CD4-positive, alpha-beta T cell (primary cell): ENCODE data around the gene NTRK2. TPM values are rescaled to one million over a fixed set of nuclear protein-coding genes. Genes with fewer than 3 reads are reported as not detected.

Experiments
- ATAC-seq: fragments of 200-7000 bp; cut with Tn5 transposase; one replicate; pipeline ENCODE4 v1.10.0; 2022; ENCODE audit warnings: mild to moderate bottlenecking; ENCODE audit not compliant: poor library complexity
- CTCF ChIA-PET: fragments of 350-600 bp; sonication (Branson Sonifier 250); formaldehyde crosslinking; loops from one replicate; lab custom pipeline; 2021; ENCODE audit warnings: antibody characterized with exemption, inconsistent platforms; lab: Charles Lee
- POLR2A ChIA-PET: fragments of 350-600 bp; sonication (Branson Sonifier 250); formaldehyde crosslinking; loops from one replicate; lab custom pipeline; 2021; ENCODE audit warnings: antibody characterized with exemption, inconsistent platforms; lab: Charles Lee
- DNase-seq, 14 experiments: peaks; one replicate each; pipeline ENCODE4 v3.0.0-alpha.2; 2013 to 2020; ENCODE audit warnings: mixed read lengths in 2 of 14
- H3K27ac ChIP-seq, 2 donors: one replicate each; pipeline versions ENCODE4 v1.5.1 to v1.7.0; 2013; ENCODE audit warnings: low read length in 2 of 2, low read depth in 1 of 2, mild to moderate bottlenecking in 1 of 2
- H3K27me3 ChIP-seq, 2 experiments: 1 replicate in 1 of 2; 2 replicates in 1 of 2; pipeline versions ENCODE4 v1.6.1 to v1.7.0; 2013; ENCODE audit warnings: low read length in 2 of 2, control low read depth in 1 of 2, mild to moderate bottlenecking in 1 of 2, moderate library complexity in 1 of 2; ENCODE audit not compliant: insufficient read depth in 2 of 2, control insufficient read depth in 1 of 2
- H3K36me3 ChIP-seq: one replicate; pipeline ENCODE4 v1.6.1; 2013; ENCODE audit warnings: low read length, control low read depth; ENCODE audit not compliant: insufficient read depth
- H3K4me1 ChIP-seq: one replicate; pipeline ENCODE4 v1.6.1; 2013; ENCODE audit warnings: low read length, control low read depth; ENCODE audit not compliant: insufficient read depth
- H3K4me3 ChIP-seq: one replicate; pipeline ENCODE4 v1.5.1; 2013; ENCODE audit warnings: mild to moderate bottlenecking, low read length, moderate library complexity
- H3K9me3 ChIP-seq, 2 experiments: 1 replicate in 1 of 2; 2 replicates in 1 of 2; pipeline versions ENCODE4 v1.6.1 to v1.7.0; 2013; ENCODE audit warnings: low read length in 2 of 2, mild to moderate bottlenecking in 2 of 2, control low read depth in 1 of 2, moderate library complexity in 1 of 2; ENCODE audit not compliant: control insufficient read depth in 1 of 2, insufficient read depth in 1 of 2
- H3K27ac Mint-ChIP-seq: one replicate; pipeline ENCODE4 v1.8.0; 2020; ENCODE audit warnings: mixed read lengths
- H3K27me3 Mint-ChIP-seq: one replicate; pipeline ENCODE4 v1.8.0; 2021; ENCODE audit warnings: mixed read lengths
- H3K36me3 Mint-ChIP-seq: one replicate; pipeline ENCODE4 v1.8.0; 2021; ENCODE audit warnings: low read depth, mixed read lengths
- H3K4me1 Mint-ChIP-seq: one replicate; pipeline ENCODE4 v1.8.0; 2021; ENCODE audit warnings: low read depth, mixed read lengths
- H3K4me3 Mint-ChIP-seq: one replicate; pipeline ENCODE4 v1.8.0; 2020; ENCODE audit warnings: mild to moderate bottlenecking, mixed read lengths
- H3K9me3 Mint-ChIP-seq: one replicate; pipeline ENCODE4 v1.8.0; 2020; ENCODE audit warnings: mixed read lengths
- intact Hi-C, 2 experiments: fragments of 100-400 bp; cut with DNase I in 1 of 2; cut with micrococcal nuclease in 1 of 2; formaldehyde crosslinking; loops; one replicate each; pipeline versions ENCODE4 v1.15.1 to v1.9.0; 2023 to 2025; cut with DNase I, micrococcal nuclease
- total RNA-seq, 174 experiments: library from RNA in 2 of 174; stranded (reverse) in 2 of 174; gene quantifications; one replicate each; pipeline ENCODE4 v1.2.3 and lab custom pipeline; 2021 to 2026
- TF ChIP-seq, protein P1 (sequence below): fragments of 200-600 bp; IDR thresholded peaks from one replicate; pipeline ENCODE4 v1.8.0; 2022; ENCODE audit warnings: antibody characterized with exemption, mild to moderate bottlenecking

The NTRK2 gene
- total RNA-seq, 2 experiments from 2014 or later: 0.06 to 0.14 TPM

DNA sequence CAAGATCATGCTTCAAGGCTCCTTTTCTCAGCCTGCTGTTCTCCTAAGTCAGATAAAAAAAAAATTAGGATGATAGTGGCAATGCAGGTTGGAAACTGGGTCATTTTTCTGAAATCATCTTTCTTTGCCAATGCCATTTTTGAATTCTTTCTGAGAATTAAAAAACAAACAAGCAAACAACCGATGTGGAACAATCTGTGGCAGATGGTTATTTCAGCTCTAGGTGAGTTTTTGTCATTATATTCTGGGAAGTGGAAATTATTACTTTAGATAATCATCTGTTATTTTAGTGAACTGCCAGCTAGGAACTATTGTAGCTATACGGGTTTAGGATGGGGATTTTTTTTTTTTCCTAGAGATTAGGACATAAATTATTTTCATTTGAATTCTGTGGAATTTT lies 129.7 kb downstream of the NTRK2 start:
- CTCF ChIA-PET: no interaction called here
- ATAC-seq: no peak

DNA sequence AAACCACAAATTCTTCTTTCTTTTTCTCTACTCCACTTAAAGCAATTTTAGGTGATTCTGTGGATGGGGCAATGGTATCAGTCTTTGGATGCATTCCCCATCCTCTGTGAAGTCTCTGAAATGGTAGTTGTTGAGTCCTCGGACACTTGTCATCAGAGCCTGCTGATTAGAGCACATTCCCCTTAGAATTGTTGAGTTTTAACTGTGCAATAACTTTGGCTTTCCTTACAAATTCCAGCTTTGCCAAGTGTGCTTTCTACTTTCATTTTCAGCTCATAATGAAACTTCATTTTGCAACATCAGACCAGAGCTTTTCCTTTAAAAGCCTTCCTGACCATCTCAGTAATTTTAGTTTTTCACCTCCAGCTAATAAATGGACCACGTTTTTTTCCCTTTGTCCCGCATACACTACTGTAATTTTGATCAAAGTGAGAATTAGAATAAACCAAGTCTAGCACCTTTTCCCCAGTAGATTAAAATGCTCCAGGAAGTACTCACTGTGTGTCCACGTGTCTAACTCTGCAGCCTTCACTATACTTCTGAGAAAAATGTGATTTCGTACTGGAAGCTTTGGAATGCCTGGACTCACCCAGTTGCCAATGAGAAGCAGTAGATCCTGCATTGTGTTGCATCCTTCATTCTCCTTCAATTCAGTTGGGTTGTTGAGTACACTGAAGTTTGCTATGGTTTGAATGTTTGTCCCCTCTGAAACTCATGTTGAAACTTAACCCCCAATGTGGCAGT lies 135.6 kb downstream of the NTRK2 start:
- H3K4me1 Mint-ChIP-seq: no peaks in the 10 kb centered on the region
- intact Hi-C loops: no loop called here
- H3K4me3 Mint-ChIP-seq: no peak overlapping the region
- H3K36me3 ChIP-seq: no peaks in the 10 kb centered on the region
- no peak overlapping the region for H3K27ac Mint-ChIP-seq
- no peaks in the 10 kb centered on the region for H3K36me3 Mint-ChIP-seq
- no peaks in the 10 kb centered on the region for H3K9me3 Mint-ChIP-seq
- no peaks in the 10 kb centered on the region for H3K27me3 ChIP-seq
- CTCF ChIA-PET: no interaction called here
- no peaks in the 10 kb centered on the region for H3K9me3 ChIP-seq
- TF ChIP-seq, protein P1, sequence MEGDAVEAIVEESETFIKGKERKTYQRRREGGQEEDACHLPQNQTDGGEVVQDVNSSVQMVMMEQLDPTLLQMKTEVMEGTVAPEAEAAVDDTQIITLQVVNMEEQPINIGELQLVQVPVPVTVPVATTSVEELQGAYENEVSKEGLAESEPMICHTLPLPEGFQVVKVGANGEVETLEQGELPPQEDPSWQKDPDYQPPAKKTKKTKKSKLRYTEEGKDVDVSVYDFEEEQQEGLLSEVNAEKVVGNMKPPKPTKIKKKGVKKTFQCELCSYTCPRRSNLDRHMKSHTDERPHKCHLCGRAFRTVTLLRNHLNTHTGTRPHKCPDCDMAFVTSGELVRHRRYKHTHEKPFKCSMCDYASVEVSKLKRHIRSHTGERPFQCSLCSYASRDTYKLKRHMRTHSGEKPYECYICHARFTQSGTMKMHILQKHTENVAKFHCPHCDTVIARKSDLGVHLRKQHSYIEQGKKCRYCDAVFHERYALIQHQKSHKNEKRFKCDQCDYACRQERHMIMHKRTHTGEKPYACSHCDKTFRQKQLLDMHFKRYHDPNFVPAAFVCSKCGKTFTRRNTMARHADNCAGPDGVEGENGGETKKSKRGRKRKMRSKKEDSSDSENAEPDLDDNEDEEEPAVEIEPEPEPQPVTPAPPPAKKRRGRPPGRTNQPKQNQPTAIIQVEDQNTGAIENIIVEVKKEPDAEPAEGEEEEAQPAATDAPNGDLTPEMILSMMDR: no peak
- peaks cover 10% of the 10 kb centered on the region for H3K27me3 Mint-ChIP-seq
- H3K4me3 ChIP-seq: no peak overlapping the region
- H3K4me1 ChIP-seq: no peaks in the 10 kb centered on the region
- no peak overlapping the region for H3K27ac ChIP-seq
- ATAC-seq: no peak
- POLR2A ChIA-PET: no interaction called here
- no peak for DNase-seq

More for the DNA sequence above, 129.7 kb downstream of the NTRK2 start:
- no peak for DNase-seq
- no peaks in the 10 kb centered on the region for H3K36me3 Mint-ChIP-seq
- H3K27ac Mint-ChIP-seq: no peak overlapping the region
- peaks cover 4% of the 10 kb centered on the region for H3K27me3 Mint-ChIP-seq
- no peak overlapping the region for H3K4me3 ChIP-seq
- no peaks in the 10 kb centered on the region for H3K9me3 ChIP-seq
- H3K4me1 Mint-ChIP-seq: no peaks in the 10 kb centered on the region
- intact Hi-C loops: no loop called here
- no peaks in the 10 kb centered on the region for H3K4me1 ChIP-seq
- no peak overlapping the region for H3K4me3 Mint-ChIP-seq
- H3K27me3 ChIP-seq: peaks cover 0 to 8% of the 10 kb centered on the region in 2 experiments
- POLR2A ChIA-PET: no interaction called here
- no peaks in the 10 kb centered on the region for H3K9me3 Mint-ChIP-seq
- no peak overlapping the region for H3K27ac ChIP-seq
- TF ChIP-seq, protein P1: no peak
- no peaks in the 10 kb centered on the region for H3K36me3 ChIP-seq

DNA sequence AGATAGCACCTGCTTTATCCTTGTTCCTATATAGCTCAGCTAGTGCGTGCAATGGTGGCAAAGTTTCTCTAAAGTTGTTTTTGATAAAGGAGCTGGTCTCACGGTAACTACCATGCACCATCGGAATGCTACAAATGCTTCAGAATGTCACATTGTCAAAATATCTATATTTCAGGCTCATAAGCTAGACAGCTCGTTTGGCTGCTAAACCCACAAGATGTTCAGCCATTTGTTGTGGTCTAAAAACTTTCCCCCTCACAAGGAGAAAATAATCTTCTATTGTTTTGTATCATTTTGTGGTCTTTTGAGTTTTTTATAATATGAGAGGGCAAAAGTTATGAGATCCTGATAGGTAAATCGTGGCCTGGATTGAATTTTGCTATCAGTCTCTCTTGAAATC lies 137.9 kb downstream of the NTRK2 start:
- H3K27ac Mint-ChIP-seq: no peak overlapping the region
- CTCF ChIA-PET: no interaction called here
- POLR2A ChIA-PET: no interaction called here

More for the DNA sequence above, 137.9 kb downstream of the NTRK2 start:
- DNase-seq: no peak
- no peak for ATAC-seq
- H3K27ac ChIP-seq: no peak overlapping the region
- H3K27me3 ChIP-seq: no peaks in the 10 kb centered on the region
- Mint-ChIP-seq H3K9me3 (no peaks in the 10 kb centered on the region), H3K36me3 (no peaks in the 10 kb centered on the region), H3K4me1 (no peaks in the 10 kb centered on the region), H3K27me3 (peaks cover 10% of the 10 kb centered on the region), H3K4me3 (no peak overlapping the region)
- intact Hi-C loops: no loop called here
- no peak overlapping the region for H3K4me3 ChIP-seq
- TF ChIP-seq, protein P1: no peak
- H3K36me3 ChIP-seq: no peaks in the 10 kb centered on the region
- H3K9me3 ChIP-seq: no peaks in the 10 kb centered on the region
- H3K4me1 ChIP-seq: no peaks in the 10 kb centered on the region
